Measurements from ENCODE around the gene SMIM13. TPM values are rescaled to one million over a fixed set of nuclear protein-coding genes. Genes with fewer than 3 reads are reported as not detected.

Gene SMIM13
- total RNA-seq, 1 experiment from 2014 or later: 5.7 TPM

GRCh38 chr6:11166948-11167347 lies 73.3 kb downstream of the SMIM13 start:
- no peaks in the 10 kb centered on the region for H3K27me3 ChIP-seq (ENCODE audit: control insufficient read depth, insufficient read depth, low read length)
- no peak overlapping the region for H3K4me3 ChIP-seq (ENCODE audit: insufficient read depth, low read depth, low read length)
- no peak for DNase-seq
- no peaks in the 10 kb centered on the region for H3K36me3 ChIP-seq (replicated peaks; ENCODE audit: control insufficient read depth, insufficient read depth, low read length)

GRCh38 chr6:11168091-11168635 lies 74.5 kb downstream of the SMIM13 start:
- H3K36me3 ChIP-seq (replicated peaks; ENCODE audit: control insufficient read depth, insufficient read depth, low read length): no peaks in the 10 kb centered on the region
- no peak for DNase-seq
- no peak overlapping the region for H3K4me3 ChIP-seq (ENCODE audit: insufficient read depth, low read depth, low read length)
- H3K27me3 ChIP-seq (ENCODE audit: control insufficient read depth, insufficient read depth, low read length): no peaks in the 10 kb centered on the region

- DNase-seq: no peak
- Histone ChIP-seq H3K4me3 (ENCODE audit: insufficient read depth, low read depth, low read length) (no peak overlapping the region), H3K36me3 (replicated peaks; ENCODE audit: control insufficient read depth, insufficient read depth, low read length) (no peaks in the 10 kb centered on the region), H3K27me3 (ENCODE audit: control insufficient read depth, insufficient read depth, low read length) (no peaks in the 10 kb centered on the region)
Measured at GRCh38 chr6:11171952-11172351, 78.3 kb downstream of the SMIM13 start.

DNA sequence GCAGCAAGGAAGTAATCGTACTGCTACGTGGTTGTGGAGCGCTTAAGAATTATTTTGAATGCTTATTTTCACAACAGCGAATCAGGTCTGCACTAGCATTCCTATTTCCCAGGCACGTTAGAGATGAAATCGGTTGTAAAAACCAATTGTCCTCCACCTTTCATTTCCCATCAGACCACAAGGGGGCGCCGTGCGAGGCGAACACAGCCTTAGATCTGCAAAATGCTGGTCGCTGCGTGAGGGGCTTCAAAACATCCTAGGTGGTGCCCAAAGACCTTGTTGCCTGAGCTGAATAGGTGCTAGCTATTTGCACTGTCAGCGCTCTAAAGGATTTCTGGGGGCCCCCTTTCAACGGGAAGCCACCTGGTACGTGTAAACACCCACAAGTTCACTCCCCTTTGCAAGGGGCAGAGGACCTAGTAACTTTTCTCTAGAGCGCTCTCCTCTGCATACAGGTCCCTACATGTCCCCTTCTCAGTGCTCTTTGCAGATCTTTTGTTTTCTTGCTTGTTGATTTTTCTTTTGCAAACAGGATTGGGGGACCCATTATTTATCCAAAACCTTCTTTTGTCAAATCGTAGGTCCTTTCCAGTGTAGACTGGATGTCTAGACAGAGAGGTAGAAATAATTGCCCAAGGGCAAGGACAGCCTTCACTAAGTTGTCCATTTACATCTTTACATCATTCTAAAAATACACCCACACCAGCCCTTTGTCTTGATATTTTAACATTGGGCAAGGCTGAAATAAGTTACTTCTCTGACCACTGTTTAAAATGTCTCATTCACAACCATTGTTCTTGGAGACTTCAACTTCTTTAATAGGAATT lies 79.1 kb downstream of the SMIM13 start:
- peak; percentile 72 for DNase-seq

GRCh38 chr6:11174242-11174611 lies 80.6 kb downstream of the SMIM13 start:
- Histone ChIP-seq H3K4me3 (ENCODE audit: insufficient read depth, low read depth, low read length) (no peak overlapping the region), H3K36me3 (replicated peaks; ENCODE audit: control insufficient read depth, insufficient read depth, low read length) (no peaks in the 10 kb centered on the region), H3K27me3 (ENCODE audit: control insufficient read depth, insufficient read depth, low read length) (no peaks in the 10 kb centered on the region)
- no peak for DNase-seq

More for the DNA sequence above, 79.1 kb downstream of the SMIM13 start:
- H3K27me3 ChIP-seq (ENCODE audit: control insufficient read depth, insufficient read depth, low read length): no peaks in the 10 kb centered on the region
- H3K36me3 ChIP-seq (replicated peaks; ENCODE audit: control insufficient read depth, insufficient read depth, low read length): no peaks in the 10 kb centered on the region
- no peak overlapping the region for H3K4me3 ChIP-seq (ENCODE audit: insufficient read depth, low read depth, low read length)

GRCh38 chr6:11177271-11177670 lies 83.6 kb downstream of the SMIM13 start:
- H3K36me3 ChIP-seq (replicated peaks; ENCODE audit: control insufficient read depth, insufficient read depth, low read length): no peaks in the 10 kb centered on the region
- no peak for DNase-seq
- H3K27me3 ChIP-seq (ENCODE audit: control insufficient read depth, insufficient read depth, low read length): no peaks in the 10 kb centered on the region
- no peak overlapping the region for H3K4me3 ChIP-seq (ENCODE audit: insufficient read depth, low read depth, low read length)

GRCh38 chr6:11179088-11179418 lies 85.4 kb downstream of the SMIM13 start:
- H3K4me3 ChIP-seq (ENCODE audit: insufficient read depth, low read depth, low read length): no peak overlapping the region
- H3K27me3 ChIP-seq (ENCODE audit: control insufficient read depth, insufficient read depth, low read length): no peaks in the 10 kb centered on the region
- no peak for DNase-seq
- H3K36me3 ChIP-seq (replicated peaks; ENCODE audit: control insufficient read depth, insufficient read depth, low read length): no peaks in the 10 kb centered on the region

- H3K4me3 ChIP-seq (ENCODE audit: insufficient read depth, low read depth, low read length): no peak overlapping the region
- H3K36me3 ChIP-seq (replicated peaks; ENCODE audit: control insufficient read depth, insufficient read depth, low read length): no peaks in the 10 kb centered on the region
- no peaks in the 10 kb centered on the region for H3K27me3 ChIP-seq (ENCODE audit: control insufficient read depth, insufficient read depth, low read length)
- no peak for DNase-seq
Measured at GRCh38 chr6:11179419-11180202, 86.0 kb downstream of the SMIM13 start.

GRCh38 chr6:11181478-11182136 lies 88.0 kb downstream of the SMIM13 start:
- no peak for DNase-seq
- H3K4me3 ChIP-seq (ENCODE audit: insufficient read depth, low read depth, low read length): no peak overlapping the region
- peaks cover 4% of the 10 kb centered on the region for H3K36me3 ChIP-seq (replicated peaks; ENCODE audit: control insufficient read depth, insufficient read depth, low read length)
- H3K27me3 ChIP-seq (ENCODE audit: control insufficient read depth, insufficient read depth, low read length): no peaks in the 10 kb centered on the region

- no peak for DNase-seq
- peaks cover 5% of the 10 kb centered on the region for H3K36me3 ChIP-seq (replicated peaks; ENCODE audit: control insufficient read depth, insufficient read depth, low read length)
- no peaks in the 10 kb centered on the region for H3K27me3 ChIP-seq (ENCODE audit: control insufficient read depth, insufficient read depth, low read length)
- H3K4me3 ChIP-seq (ENCODE audit: insufficient read depth, low read depth, low read length): no peak overlapping the region
Measured at GRCh38 chr6:11183761-11184362, 90.2 kb downstream of the SMIM13 start.

DNA sequence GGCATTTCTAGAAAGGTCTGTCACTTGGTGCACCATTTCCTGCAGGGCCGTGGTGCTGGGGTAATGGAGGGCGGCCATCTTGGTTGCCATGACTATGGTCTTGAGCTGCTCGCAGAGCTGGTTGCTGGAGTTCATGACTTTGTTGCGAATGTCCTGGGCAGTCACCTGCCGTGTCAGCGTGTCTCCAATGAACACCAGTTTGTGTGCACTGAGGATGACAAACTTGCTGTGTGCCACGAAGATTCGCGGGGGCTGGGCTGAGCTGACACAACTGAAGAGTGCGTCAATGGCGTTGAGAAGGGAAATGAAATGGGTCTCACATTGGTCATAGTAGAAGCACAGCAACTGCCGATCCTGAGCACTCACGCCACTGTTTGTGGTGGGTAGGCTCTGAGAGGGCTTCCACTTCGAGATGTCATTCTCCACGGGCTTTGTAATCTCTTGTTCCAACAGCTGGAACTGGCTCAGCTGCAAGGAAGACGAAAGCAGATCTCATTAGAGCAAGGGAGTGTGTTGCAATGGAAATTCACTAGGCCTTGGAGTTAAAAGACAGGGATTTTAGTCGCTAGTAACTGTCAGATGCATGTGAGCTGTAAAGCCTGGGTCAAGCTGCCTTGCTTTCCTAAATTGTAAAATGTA lies 91.7 kb downstream of the SMIM13 start:
- DNase-seq: no peak
- Histone ChIP-seq H3K4me3 (ENCODE audit: insufficient read depth, low read depth, low read length) (no peak overlapping the region), H3K27me3 (ENCODE audit: control insufficient read depth, insufficient read depth, low read length) (no peaks in the 10 kb centered on the region)

GRCh38 chr6:11187301-11187700 lies 93.7 kb downstream of the SMIM13 start:
- Histone ChIP-seq H3K4me3 (ENCODE audit: insufficient read depth, low read depth, low read length) (no peak overlapping the region), H3K27me3 (ENCODE audit: control insufficient read depth, insufficient read depth, low read length) (no peaks in the 10 kb centered on the region), H3K36me3 (replicated peaks; ENCODE audit: control insufficient read depth, insufficient read depth, low read length) (peaks cover 7% of the 10 kb centered on the region)
- DNase-seq: no peak

More for the DNA sequence above, 91.7 kb downstream of the SMIM13 start:
- peaks cover 7% of the 10 kb centered on the region for H3K36me3 ChIP-seq (replicated peaks; ENCODE audit: control insufficient read depth, insufficient read depth, low read length)
